HG02642 (cell line): Measurements from ENCODE around the gene EN1.

Experiments
- ATAC-seq: cut with Tn5 transposase; IDR thresholded peaks from one replicate; pipeline ENCODE4 v1.9.1; 2021; ENCODE audit warnings: mild to moderate bottlenecking; ENCODE audit not compliant: unreplicated experiment, poor library complexity

The EN1 gene

GRCh38 chr2:118846953-118847761, at the start of gene EN1:
EN1 (minus strand) TSS chr2:118847648; CDS start chr2:118847167, 481 bp downstream.
- no peak for ATAC-seq

- ATAC-seq, result no peak
Observed at GRCh38 chr2:118893100-118893499, 45.7 kb upstream of the EN1 start.

DNA sequence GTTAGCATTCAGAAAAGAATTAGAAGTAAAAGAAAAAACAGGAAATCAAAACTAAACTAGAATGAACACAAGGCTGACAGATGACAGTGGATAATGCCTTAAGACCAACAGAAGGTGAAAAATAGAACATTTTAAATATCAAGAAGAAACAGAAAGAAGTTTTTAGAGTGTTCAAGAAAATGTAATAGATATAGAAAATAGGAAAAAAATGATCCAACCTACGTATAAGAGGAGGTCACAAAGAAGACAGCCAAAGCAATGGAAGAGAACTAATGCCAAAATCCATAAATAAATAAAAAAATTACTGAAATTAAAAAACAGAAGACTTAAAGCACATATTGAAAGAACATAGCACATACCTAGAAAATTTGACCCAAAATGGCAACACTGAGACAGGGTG, 42.5 kb upstream of the EN1 start:
- no peak for ATAC-seq

DNA sequence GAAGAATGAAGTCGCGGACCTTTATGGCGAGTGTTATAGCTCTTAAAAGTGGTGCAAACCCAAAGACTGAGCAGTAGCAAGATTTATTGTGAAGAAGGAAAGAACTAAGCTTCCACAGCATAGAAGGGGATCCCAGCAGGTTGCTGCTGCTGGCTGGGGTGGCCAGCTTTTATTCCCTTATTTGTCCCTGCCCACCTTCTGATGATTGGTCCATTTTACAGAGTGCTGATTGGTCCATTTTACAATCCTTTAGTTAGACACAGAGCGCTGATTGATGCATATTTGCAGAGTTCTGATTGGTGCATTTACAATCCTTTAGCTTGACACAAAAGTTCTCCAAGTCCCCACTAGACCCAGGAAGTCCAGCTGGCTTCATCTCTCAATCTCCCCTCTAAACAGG, 36.3 kb upstream of the EN1 start:
- no peak for ATAC-seq

DNA sequence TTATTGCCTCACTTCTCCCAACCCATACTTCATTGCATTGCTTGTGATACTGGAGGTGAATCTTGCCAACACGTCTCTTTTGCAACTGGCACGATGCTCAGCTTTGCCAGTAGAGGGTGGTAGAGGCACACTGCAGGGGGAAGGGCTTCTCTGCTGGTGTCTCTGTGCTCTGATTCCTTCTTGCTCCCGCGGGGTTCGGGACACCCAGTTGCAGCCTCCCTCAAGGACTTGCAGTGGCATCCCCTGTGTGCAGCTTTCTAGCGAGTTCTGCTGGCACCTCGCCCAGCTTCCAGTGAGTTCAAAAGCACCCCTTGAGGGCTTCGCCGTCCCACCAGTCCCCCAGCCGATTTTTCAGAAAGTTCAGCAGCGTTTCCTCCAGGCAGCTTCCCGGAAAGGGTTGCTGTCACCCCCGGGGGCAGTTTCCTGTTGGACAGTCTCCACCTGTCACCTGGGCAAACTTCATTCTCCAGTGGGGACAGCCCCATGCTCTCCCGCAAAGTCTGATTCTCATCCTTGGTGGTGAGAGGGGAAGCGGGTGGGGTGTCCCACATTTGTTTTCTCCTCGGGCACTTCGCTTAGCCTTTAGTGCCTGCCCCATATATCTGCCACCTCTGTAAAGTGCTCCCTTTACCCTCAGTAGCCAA, 35.4 kb upstream of the EN1 start:
- ATAC-seq, result peak; percentile 83

DNA sequence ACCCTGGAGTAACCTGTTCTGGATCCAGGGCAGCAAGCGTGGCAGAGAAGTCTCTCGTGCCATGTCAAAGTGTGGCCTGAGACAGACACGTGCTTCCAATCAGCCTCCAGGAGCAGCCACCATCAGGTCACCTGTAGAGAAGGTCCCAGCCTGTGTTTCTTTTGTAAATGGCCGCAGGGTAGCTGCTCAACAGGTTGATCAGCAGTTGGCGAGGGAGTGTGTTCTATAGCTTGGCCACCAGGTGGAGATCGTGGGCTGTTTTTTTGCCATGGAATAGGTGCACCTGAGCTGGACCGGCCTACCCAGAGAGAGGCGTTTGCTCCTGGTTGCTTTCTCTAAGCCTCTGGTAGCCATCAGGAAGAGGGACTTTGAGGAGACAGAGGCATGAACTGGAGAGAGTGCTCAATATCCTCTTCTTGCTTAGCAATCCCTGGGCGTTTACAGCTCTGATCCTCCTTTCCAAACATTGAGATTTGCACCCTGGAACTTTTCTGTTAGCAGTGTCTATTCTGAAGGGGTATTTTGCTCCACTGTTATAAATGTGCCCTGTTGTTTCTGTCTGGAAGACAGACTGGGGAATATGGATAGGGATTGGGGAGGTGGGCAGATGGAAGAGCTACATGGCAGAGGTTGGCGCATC, 34.2 kb upstream of the EN1 start:
- ATAC-seq, result peak; percentile 87

- ATAC-seq, result no peak
Observed at GRCh38 chr2:118880501-118880900, 33.1 kb upstream of the EN1 start.

- no peak for ATAC-seq
Observed at GRCh38 chr2:118878531-118879149, 31.2 kb upstream of the EN1 start.

DNA sequence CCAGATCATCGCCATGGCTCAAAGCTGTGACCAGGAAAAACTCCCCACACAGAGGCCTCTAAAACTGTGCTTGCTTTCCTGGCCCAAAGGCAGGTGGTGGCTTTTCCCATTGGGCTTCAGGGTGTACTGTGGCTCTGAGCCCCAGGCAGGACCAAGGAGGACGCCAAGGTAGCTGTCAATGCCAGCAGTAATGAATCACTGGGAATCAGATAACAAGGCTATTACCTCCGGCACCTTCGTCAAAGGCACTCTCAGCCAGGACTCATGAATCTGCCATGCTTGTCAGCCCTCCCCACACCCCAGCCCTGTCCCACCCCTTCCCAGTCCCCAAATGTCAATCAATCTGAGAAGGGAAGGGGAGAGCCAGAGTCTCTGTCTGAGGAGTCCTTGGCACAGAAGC, 27.9 kb upstream of the EN1 start:
- no peak for ATAC-seq

DNA sequence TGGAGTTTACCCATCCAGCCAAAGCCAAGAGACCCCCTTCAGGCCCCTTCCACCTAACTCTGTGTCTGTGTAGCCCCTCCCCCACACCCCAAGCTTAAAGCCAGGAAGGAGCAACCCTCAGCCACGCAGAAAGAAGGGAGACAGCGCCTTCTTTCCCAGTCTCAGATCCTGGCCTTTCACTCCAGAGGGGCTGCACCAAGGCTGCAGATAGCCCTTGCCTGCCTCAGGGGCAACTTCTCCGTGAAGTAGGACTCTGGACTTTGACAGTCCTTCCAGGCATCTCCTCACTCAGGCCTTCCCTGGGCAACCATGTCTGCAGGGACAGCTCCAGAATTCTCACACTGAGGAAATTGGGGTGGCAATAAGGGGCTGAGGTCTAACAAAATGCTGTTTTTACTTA, 26.9 kb upstream of the EN1 start:
- no peak for ATAC-seq

- ATAC-seq, result peak; percentile 91
Observed at GRCh38 chr2:118865106-118865505, 17.7 kb upstream of the EN1 start.

DNA sequence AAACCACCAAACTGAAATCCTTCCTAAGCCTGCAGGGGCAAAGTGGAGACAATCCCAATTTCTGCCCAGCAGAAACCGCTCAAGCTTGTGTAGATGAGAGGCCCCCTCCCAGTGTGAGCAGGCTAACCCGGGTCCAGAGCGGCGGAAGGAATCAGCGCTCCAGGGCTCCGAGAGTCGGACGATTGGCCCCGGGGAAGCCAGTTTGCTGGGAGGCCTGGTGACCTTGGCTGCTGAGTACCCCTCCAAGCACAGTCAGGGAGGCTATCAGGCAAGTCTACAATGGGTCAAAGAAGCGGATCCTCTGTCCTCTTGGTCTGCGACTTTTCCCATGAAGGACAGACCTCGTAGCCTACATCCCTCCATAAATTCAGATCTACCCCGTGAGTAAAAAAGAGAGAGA, 16.8 kb upstream of the EN1 start:
- no peak for ATAC-seq

- ATAC-seq, result no peak
Observed at GRCh38 chr2:118861731-118862130, 14.3 kb upstream of the EN1 start.

DNA sequence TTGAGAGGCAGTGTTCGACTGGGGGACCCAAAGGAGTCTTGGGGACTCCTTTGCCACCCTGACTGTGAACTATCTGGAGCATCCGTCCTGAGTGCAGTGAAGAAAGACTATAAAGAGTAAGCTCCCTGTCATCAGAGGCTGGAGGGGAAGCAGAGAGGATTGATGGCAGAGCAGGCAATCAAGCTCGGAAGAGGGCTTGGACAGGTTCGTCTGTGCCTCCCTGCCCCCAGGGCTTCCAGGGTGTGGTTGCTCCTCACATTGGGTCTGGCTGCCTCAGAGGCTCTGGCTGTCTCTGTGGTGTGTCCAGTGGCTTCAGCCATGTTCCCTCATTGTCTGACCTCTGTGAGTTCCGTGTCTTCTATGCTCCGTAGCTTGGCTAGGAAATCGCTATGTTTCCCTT, 13.8 kb upstream of the EN1 start:
- no peak for ATAC-seq

GRCh38 chr2:118860506-118860905, 13.1 kb upstream of the EN1 start:
- no peak for ATAC-seq

DNA sequence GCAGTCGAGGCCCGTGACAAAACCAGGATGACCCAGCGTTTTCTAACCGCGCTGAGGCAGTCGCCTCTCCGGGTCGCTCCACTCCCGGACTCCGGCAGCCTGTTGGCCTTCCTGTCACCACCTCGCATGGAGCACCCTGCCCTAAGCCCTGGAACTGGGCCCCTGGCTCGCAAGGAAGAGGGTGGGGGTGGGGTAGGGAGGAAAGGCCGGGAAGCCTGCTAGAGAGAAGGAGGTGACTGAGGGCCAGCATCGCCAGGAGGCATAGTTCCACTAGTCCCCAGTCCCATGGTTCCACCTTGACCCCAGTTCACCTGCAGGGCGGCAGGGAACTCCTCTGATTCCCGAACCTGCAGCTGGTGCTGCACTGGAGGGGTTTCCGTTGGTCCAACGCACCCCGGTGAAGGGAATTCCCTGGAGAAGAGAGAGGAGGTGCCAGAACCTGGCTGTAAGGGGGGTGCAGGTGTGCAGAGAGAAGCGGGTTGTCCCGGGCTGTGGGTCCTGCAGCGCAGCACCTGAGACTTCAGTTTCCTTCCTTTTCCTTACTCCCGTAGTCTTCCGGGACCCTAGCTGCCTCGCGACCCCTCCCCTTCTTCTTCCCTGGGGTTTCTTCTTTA, 11.8 kb upstream of the EN1 start:
- ATAC-seq, result no peak

GRCh38 chr2:118858485-118859156, 11.2 kb upstream of the EN1 start:
- no peak for ATAC-seq

DNA sequence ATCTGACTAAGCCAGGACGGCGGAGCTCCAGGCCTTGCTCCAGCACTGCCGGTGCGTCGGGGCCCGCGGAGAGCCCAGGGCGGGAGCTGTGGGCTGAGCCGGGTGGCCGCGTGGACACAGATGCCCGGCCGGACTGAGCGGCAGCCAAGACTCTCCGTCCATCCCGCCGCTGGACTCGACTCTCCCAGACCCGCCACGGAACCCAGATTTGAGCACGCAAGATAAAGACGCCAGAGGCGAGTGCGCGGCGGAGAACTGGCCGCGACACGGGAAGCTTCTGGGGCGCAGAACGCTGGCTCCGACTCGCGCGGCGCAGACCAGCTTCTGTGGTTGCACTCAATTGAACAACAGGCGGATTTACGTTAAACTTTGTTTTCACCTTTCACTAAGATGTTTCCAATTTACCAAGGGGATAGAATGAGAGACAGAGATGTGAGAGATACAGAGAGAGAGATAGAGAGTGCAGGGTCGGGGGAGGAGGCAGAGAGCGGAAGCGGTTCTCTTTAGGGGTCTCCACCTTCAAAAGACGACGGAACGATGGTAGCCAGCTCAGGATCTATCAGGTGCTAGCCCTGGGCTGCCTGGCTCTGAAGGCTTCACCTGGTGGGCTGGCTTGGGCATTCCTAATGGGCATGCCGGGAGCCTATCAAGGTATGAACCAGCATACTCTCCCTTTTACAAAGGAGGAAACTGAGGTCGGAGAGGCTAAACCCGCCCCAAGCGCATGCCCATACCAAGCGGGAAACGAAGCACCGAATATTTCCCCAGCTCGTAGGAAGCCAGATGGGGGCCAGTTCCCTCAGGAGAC, 10.4 kb upstream of the EN1 start:
- ATAC-seq, result no peak

- no peak for ATAC-seq
Observed at GRCh38 chr2:118856978-118857676, 9.7 kb upstream of the EN1 start.
